SK-N-SH (cell line): ENCODE data around the gene CALML3. TPM values are rescaled to one million over a fixed set of nuclear protein-coding genes. Genes with fewer than 3 reads are reported as not detected.

Source experiments
- CTCF ChIA-PET: fragments of 300-600, 350-600 bp; formaldehyde crosslinking; extraction: SDS; loops from one replicate; lab custom pipeline; 2021; lab: Yijun Ruan, JAX
- POLR2A ChIA-PET: fragments of 350-600 bp; sonication (Branson Sonifier 250); formaldehyde crosslinking; extraction: SDS; loops from one replicate; lab custom pipeline; 2020; ENCODE audit warnings: antibody characterized with exemption, inconsistent platforms; lab: Yijun Ruan, JAX
- DNase-seq: peaks from one replicate; pipeline ENCODE4 v3.0.0; 2012
- H2AFZ ChIP-seq: fragments of 200-600 bp; sonication (generic); 2 replicates; pipeline ENCODE4 v1.8.1; 2016; ENCODE audit warnings: antibody characterized with exemption, mild to moderate bottlenecking, low read depth
- H3F3A ChIP-seq: fragments of 200-600 bp; sonication (generic); replicated peaks from 2 replicates; pipeline ENCODE3; 2016; ENCODE audit warnings: antibody characterized with exemption, mild to moderate bottlenecking; ENCODE audit not compliant: insufficient read depth
- H3K27ac ChIP-seq, 2 experiments: fragments of 200-500 bp in 1 of 2; fragments of 200-600 bp in 1 of 2; sonication (Bioruptor generic) in 1 of 2; sonication (generic), shearing (Covaris generic) in 1 of 2; 2 replicates each; pipeline versions ENCODE4 v1.5.1 to v1.6.1; 2014 to 2016; ENCODE audit warnings: low read depth in 2 of 2, inconsistent platforms in 1 of 2, low read length in 1 of 2, mild to moderate bottlenecking in 1 of 2, mixed read lengths in 1 of 2
- H3K27me3 ChIP-seq: fragments of 200-600 bp; sonication (generic), shearing (Covaris generic); 2 replicates; pipeline ENCODE4 v1.6.1; 2016; ENCODE audit warnings: mixed run types; ENCODE audit not compliant: insufficient read depth
- H3K36me3 ChIP-seq, 2 experiments: fragments of 200-500 bp in 1 of 2; fragments of 200-600 bp in 1 of 2; sonication (Bioruptor generic) in 1 of 2; sonication (generic) in 1 of 2; replicated peaks in 1 of 2; 2 replicates each; pipeline versions ENCODE3 to v1.5.1; 2014 to 2016; ENCODE audit warnings: low read length in 1 of 2, mild to moderate bottlenecking in 1 of 2; ENCODE audit not compliant: insufficient read depth in 2 of 2, control insufficient read depth in 1 of 2
- H3K4me1 ChIP-seq, 2 experiments: fragments of 200-500 bp in 1 of 2; fragments of 200-600 bp in 1 of 2; sonication (Bioruptor generic) in 1 of 2; sonication (generic), shearing (Covaris generic) in 1 of 2; 2 replicates each; pipeline versions ENCODE4 v1.5.1 to v1.6.1; 2014 to 2016; ENCODE audit warnings: low read depth in 1 of 2, low read length in 1 of 2, mixed run types in 1 of 2; ENCODE audit not compliant: insufficient read depth in 2 of 2, control insufficient read depth in 1 of 2
- H3K4me2 ChIP-seq: fragments of 200-600 bp; sonication (generic), shearing (Covaris generic); 2 replicates; pipeline ENCODE4 v1.6.1; 2017; ENCODE audit warnings: mixed run types
- H3K4me3 ChIP-seq, 2 experiments: fragments of 200-500 bp in 1 of 2; fragments of 200-600 bp in 1 of 2; sonication (Bioruptor generic) in 1 of 2; sonication (generic), shearing (Covaris generic) in 1 of 2; 2 replicates each; pipeline versions ENCODE4 v1.5.1 to v1.8.1; 2014 to 2016; ENCODE audit warnings: low read depth in 2 of 2, inconsistent platforms in 1 of 2, low read length in 1 of 2, mild to moderate bottlenecking in 1 of 2, mixed read lengths in 1 of 2, moderate library complexity in 1 of 2
- H3K79me2 ChIP-seq: fragments of 200-600 bp; sonication (generic); 2 replicates; pipeline ENCODE4 v1.8.1; 2017; ENCODE audit warnings: mild to moderate bottlenecking; ENCODE audit not compliant: insufficient read depth
- H3K9ac ChIP-seq: fragments of 200-600 bp; sonication (generic); 2 replicates; pipeline ENCODE4 v1.6.1; 2017; ENCODE audit warnings: mixed run types
- H3K9me2 ChIP-seq: fragments of 200-600 bp; sonication (generic); 2 replicates; pipeline ENCODE4 v1.6.1; 2017; ENCODE audit warnings: mixed run types
- H3K9me3 ChIP-seq: fragments of 200-600 bp; sonication (generic); 2 replicates; pipeline ENCODE4 v1.6.1; 2017; ENCODE audit warnings: mixed run types, mild to moderate bottlenecking, moderate library complexity
- H4K20me1 ChIP-seq: fragments of 200-600 bp; sonication (generic); 2 replicates; pipeline ENCODE4 v1.6.1; 2017; ENCODE audit warnings: mild to moderate bottlenecking, mixed run types; ENCODE audit not compliant: insufficient read depth
- CHD2 ChIP-seq: fragments of 150-350 bp; IDR thresholded peaks from 2 replicates; pipeline ENCODE4 v1.6.1; 2018; ENCODE audit warnings: low read length; ENCODE audit not compliant: partially characterized antibody
- EZH2phosphoT487 ChIP-seq: fragments of 200-600 bp; sonication (generic); IDR thresholded peaks from 2 replicates; pipeline ENCODE4 v1.6.1; 2017; ENCODE audit warnings: low read depth, mixed run types, mild to moderate bottlenecking, antibody characterized with exemption, moderate library complexity, borderline replicate concordance
- FOXJ3 ChIP-seq: sonication (generic); formaldehyde crosslinking; IDR thresholded peaks from 2 replicates; pipeline ENCODE4 v1.5.1; 2020; ENCODE audit warnings: mild to moderate bottlenecking, missing genetic modification reagents
- FOXM1 ChIP-seq: IDR thresholded peaks from 2 replicates; pipeline ENCODE4 v1.4.0; 2012; ENCODE audit warnings: low read depth, mild to moderate bottlenecking
- GABPA ChIP-seq: IDR thresholded peaks from 2 replicates; pipeline ENCODE4 v1.4.0; 2012; ENCODE audit warnings: low read depth, mild to moderate bottlenecking
- JUND ChIP-seq: IDR thresholded peaks from 2 replicates; pipeline ENCODE4 v1.4.0; 2012
- MEF2A ChIP-seq: IDR thresholded peaks from 2 replicates; pipeline ENCODE4 v1.4.0; 2012; ENCODE audit warnings: low read depth, borderline replicate concordance
- MXI1 ChIP-seq: IDR thresholded peaks from 2 replicates; pipeline ENCODE4 v1.6.1; 2012; ENCODE audit warnings: mild to moderate bottlenecking, low read depth, low read length, improper control_type of control experiment
- NRF1 ChIP-seq: IDR thresholded peaks from 2 replicates; pipeline ENCODE4 v1.6.1; 2012; ENCODE audit warnings: low read depth, mild to moderate bottlenecking, low read length
- RAD21 ChIP-seq: IDR thresholded peaks from 2 replicates; pipeline ENCODE4 v1.6.1; 2012; ENCODE audit warnings: mild to moderate bottlenecking, low read length
- RCOR1 ChIP-seq: fragments of 150-350 bp; IDR thresholded peaks from 2 replicates; pipeline ENCODE4 v1.6.1; 2017; ENCODE audit warnings: antibody characterized with exemption, low read length
- SIN3A ChIP-seq: IDR thresholded peaks from 2 replicates; pipeline ENCODE4 v1.6.1; 2012; ENCODE audit warnings: low read depth, mild to moderate bottlenecking, low read length, moderate library complexity, borderline replicate concordance
- SMC3 ChIP-seq: IDR thresholded peaks from 2 replicates; pipeline ENCODE4 v1.6.1; 2012; ENCODE audit warnings: low read depth, low read length, improper control_type of control experiment
- WGBS: methylation state at CpG from one replicate; pipeline ENCODE4 v1.1.6; 2017; ENCODE audit warnings: low lambda C conversion rate; 5-methylcytosine and 5-hydroxymethylcytosine counted together
- polyA plus RNA-seq, 3 experiments: library from polyadenylated mRNA; depleted of rRNA; stranded (reverse); fragments of >200 nt; gene quantifications; 2 replicates each; pipeline ENCODE4 v1.2.3, GENCODE V29; 2012
- TF ChIP-seq, protein P1 (sequence below): IDR thresholded peaks from 2 replicates; pipeline ENCODE4 v1.4.0; 2012; ENCODE audit warnings: low read depth, borderline replicate concordance
- TF ChIP-seq, protein P2 (sequence below): IDR thresholded peaks from 2 replicates; pipeline ENCODE4 v1.4.0; 2012; ENCODE audit warnings: low read depth, borderline replicate concordance
- TF ChIP-seq, protein P3 (sequence below): IDR thresholded peaks from 2 replicates; pipeline ENCODE4 v1.4.0; 2012; ENCODE audit warnings: low read depth
- TF ChIP-seq, protein P4 (sequence below): IDR thresholded peaks from 2 replicates; pipeline ENCODE4 v1.6.1; 2012; ENCODE audit warnings: mild to moderate bottlenecking, low read depth, low read length, moderate library complexity
- TF ChIP-seq, protein P5 (sequence below): fragments of 150-350 bp; IDR thresholded peaks from 2 replicates; pipeline ENCODE4 v1.6.1; 2016; ENCODE audit warnings: mild to moderate bottlenecking, low read depth, low read length

The CALML3 gene
- polyA plus RNA-seq, 1 of the 3 experiments (the other 2 are of a cell fraction) = not detected

DNA sequence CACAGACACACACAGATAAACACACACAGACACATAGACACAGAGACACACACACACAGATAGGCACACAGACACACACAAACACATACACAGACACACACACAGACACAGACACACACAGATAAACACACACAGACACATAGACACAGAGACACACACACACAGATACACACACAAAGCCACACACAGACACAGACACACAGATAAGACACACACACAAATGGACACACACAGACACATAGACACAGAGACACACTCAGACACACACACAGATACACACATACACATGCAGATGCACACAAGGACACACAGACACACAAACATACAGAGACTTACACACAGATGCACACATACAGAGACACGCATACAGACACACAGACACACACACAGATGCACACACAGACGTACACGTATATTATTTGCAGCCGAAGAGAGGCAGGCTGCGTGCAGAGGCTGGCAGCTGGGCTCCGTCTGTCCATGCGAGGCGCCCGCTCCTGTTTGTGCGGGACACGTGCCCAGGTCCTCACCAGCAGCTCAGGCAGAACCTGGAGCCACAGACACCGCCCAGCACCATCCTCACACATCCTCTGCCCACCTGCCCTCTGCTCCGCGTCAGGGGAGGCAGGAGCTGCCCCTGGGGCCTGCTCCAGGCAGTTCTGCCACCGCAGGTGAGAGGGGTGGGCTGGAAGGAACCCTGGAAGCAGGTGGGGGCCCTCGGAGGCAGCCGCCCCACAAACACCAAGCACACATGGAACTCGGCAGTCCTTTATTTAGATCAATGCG lies 26.6 kb upstream of the CALML3 start:
- DNase-seq = no peak
- Histone ChIP-seq H4K20me1 (no peaks in the 10 kb centered on the region), H3K9ac (no peak overlapping the region), H2AFZ (no peak overlapping the region), H3K4me3 (no peak overlapping the region), H3K4me1 (no peaks in the 10 kb centered on the region), H3K4me2 (no peak overlapping the region), H3K9me2 (no peaks in the 10 kb centered on the region), H3K9me3 (no peaks in the 10 kb centered on the region), H3F3A (no peaks in the 10 kb centered on the region), H3K27ac (no peak overlapping the region), H3K36me3 (no peaks in the 10 kb centered on the region), H3K27me3 (peaks cover 8% of the 10 kb centered on the region), H3K79me2 (no peaks in the 10 kb centered on the region)
- WGBS = 91% methylated on average over 16 of the region's 19 CpGs
- CTCF ChIA-PET = interaction anchor here (1.4 kb wide), 1 partner anchor 125 kb away, joined by 5 read pairs; no protein-coding TSS in a partner anchor
- POLR2A ChIA-PET = no interaction called here
- TF ChIP-seq MXI1 (no peak), GABPA (no peak), JUND (no peak), FOXM1 (no peak), MEF2A (no peak), FOXJ3 (CRISPR knock-in tag) (no peak), CHD2 (no peak), SIN3A (no peak), RAD21 (no peak), SMC3 (no peak), EZH2phosphoT487 (no peak)
- TF ChIP-seq, protein P1, sequence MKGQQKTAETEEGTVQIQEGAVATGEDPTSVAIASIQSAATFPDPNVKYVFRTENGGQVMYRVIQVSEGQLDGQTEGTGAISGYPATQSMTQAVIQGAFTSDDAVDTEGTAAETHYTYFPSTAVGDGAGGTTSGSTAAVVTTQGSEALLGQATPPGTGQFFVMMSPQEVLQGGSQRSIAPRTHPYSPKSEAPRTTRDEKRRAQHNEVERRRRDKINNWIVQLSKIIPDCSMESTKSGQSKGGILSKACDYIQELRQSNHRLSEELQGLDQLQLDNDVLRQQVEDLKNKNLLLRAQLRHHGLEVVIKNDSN = no peak
- TF ChIP-seq, protein P2, sequence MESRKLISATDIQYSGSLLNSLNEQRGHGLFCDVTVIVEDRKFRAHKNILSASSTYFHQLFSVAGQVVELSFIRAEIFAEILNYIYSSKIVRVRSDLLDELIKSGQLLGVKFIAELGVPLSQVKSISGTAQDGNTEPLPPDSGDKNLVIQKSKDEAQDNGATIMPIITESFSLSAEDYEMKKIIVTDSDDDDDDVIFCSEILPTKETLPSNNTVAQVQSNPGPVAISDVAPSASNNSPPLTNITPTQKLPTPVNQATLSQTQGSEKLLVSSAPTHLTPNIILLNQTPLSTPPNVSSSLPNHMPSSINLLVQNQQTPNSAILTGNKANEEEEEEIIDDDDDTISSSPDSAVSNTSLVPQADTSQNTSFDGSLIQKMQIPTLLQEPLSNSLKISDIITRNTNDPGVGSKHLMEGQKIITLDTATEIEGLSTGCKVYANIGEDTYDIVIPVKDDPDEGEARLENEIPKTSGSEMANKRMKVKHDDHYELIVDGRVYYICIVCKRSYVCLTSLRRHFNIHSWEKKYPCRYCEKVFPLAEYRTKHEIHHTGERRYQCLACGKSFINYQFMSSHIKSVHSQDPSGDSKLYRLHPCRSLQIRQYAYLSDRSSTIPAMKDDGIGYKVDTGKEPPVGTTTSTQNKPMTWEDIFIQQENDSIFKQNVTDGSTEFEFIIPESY = no peak

DNA sequence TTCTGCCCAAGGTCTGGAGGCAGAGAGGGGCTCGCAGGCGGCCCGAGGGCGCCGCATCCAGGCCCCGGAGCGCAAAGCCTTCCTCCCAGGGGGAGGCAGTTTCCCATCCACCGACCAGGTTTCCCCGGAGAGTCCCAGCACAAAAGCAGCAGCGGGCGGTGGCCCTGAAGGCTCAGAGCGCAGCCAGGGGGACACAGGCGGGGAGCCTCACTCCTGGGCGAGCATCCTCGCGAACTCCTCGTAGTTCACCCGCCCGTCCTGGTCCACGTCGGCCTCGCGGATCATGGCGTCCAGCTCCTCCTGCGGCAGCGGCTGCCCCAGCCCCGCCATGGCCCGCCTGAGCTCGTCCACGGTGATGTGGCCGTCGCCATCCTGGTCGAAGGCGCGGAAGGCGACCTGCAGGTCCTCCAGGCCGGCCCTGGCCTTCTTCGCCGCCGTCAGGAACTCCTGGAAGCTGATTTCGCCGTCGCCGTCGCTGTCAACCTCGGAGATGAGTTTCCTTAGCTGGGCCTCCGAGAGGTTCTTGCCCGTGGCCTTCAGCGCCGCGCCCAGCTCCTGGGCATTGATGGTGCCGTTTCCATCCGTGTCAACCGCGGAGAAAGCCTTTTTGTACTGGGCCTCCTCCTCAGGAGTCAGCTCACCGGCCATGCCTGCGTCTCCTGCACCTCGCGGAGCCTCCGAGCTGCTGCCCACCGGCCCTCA lies 25.8 kb upstream of the CALML3 start:
- no peaks in the 10 kb centered on the region for H3K9me3 ChIP-seq
- WGBS = 86% methylated on average over 42 of the region's 61 CpGs
- no peak overlapping the region for H2AFZ ChIP-seq
- peaks cover 8% of the 10 kb centered on the region for H3K27me3 ChIP-seq
- no peaks in the 10 kb centered on the region for H3K4me1 ChIP-seq
- TF ChIP-seq RCOR1 (no peak), NRF1 (no peak)
- TF ChIP-seq, protein P3, sequence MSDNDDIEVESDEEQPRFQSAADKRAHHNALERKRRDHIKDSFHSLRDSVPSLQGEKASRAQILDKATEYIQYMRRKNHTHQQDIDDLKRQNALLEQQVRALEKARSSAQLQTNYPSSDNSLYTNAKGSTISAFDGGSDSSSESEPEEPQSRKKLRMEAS = no peak
- TF ChIP-seq, protein P4, sequence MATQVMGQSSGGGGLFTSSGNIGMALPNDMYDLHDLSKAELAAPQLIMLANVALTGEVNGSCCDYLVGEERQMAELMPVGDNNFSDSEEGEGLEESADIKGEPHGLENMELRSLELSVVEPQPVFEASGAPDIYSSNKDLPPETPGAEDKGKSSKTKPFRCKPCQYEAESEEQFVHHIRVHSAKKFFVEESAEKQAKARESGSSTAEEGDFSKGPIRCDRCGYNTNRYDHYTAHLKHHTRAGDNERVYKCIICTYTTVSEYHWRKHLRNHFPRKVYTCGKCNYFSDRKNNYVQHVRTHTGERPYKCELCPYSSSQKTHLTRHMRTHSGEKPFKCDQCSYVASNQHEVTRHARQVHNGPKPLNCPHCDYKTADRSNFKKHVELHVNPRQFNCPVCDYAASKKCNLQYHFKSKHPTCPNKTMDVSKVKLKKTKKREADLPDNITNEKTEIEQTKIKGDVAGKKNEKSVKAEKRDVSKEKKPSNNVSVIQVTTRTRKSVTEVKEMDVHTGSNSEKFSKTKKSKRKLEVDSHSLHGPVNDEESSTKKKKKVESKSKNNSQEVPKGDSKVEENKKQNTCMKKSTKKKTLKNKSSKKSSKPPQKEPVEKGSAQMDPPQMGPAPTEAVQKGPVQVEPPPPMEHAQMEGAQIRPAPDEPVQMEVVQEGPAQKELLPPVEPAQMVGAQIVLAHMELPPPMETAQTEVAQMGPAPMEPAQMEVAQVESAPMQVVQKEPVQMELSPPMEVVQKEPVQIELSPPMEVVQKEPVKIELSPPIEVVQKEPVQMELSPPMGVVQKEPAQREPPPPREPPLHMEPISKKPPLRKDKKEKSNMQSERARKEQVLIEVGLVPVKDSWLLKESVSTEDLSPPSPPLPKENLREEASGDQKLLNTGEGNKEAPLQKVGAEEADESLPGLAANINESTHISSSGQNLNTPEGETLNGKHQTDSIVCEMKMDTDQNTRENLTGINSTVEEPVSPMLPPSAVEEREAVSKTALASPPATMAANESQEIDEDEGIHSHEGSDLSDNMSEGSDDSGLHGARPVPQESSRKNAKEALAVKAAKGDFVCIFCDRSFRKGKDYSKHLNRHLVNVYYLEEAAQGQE = no peak
- TF ChIP-seq, protein P5, sequence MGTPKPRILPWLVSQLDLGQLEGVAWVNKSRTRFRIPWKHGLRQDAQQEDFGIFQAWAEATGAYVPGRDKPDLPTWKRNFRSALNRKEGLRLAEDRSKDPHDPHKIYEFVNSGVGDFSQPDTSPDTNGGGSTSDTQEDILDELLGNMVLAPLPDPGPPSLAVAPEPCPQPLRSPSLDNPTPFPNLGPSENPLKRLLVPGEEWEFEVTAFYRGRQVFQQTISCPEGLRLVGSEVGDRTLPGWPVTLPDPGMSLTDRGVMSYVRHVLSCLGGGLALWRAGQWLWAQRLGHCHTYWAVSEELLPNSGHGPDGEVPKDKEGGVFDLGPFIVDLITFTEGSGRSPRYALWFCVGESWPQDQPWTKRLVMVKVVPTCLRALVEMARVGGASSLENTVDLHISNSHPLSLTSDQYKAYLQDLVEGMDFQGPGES = no peak
- no peak overlapping the region for H3K9ac ChIP-seq
- ChIA-PET CTCF (interaction anchor here (1.3 to 1.4 kb wide), 2 partner anchors 15 to 124 kb away, joined by 3 to 5 read pairs; no protein-coding TSS in a partner anchor), POLR2A (interaction anchor here (0.6 kb wide), 1 partner anchor 704 kb away, joined by 3 read pairs; the partner anchor contains the start of gene PFKFB3)
- no peaks in the 10 kb centered on the region for H3K79me2 ChIP-seq
- no peak overlapping the region for H3K4me3 ChIP-seq
- H3K4me2 ChIP-seq = no peak overlapping the region
- H3K36me3 ChIP-seq = no peaks in the 10 kb centered on the region
- H3K9me2 ChIP-seq = no peaks in the 10 kb centered on the region
- H3K27ac ChIP-seq = no peak overlapping the region
- DNase-seq = no peak
- H3F3A ChIP-seq = no peaks in the 10 kb centered on the region
- H4K20me1 ChIP-seq = no peaks in the 10 kb centered on the region
